B cell (primary cell): ENCODE measurements around the gene KMT2A. TPM values are rescaled to one million over a fixed set of nuclear protein-coding genes. Genes with fewer than 3 reads are reported as not detected.
A peak's percentile ranks its signal among the peaks of the same experiment; 100 is the strongest.
"Not testable (repeated sequence)": the region's sequence is repeated elsewhere in the genome, so short reads cannot be mapped to it uniquely, and the experiment has no call there.

ENCODE experiments used
- ATAC-seq: fragments of 200-7000 bp; cut with Tn5 transposase; one replicate; pipeline ENCODE4 v1.10.0; 2021; ENCODE audit warnings: low read depth, mild to moderate bottlenecking, moderate number of reproducible peaks, moderate library complexity
- CTCF ChIA-PET: fragments of 350-600 bp; sonication (Branson Sonifier 250); formaldehyde crosslinking; loops from one replicate; lab custom pipeline; 2021; ENCODE audit warnings: antibody characterized with exemption, inconsistent platforms; lab: Charles Lee
- POLR2A ChIA-PET: fragments of 350-600 bp; sonication (Branson Sonifier 250); formaldehyde crosslinking; loops from one replicate; lab custom pipeline; 2021; ENCODE audit warnings: antibody characterized with exemption; lab: Charles Lee
- DNase-seq: peaks from one replicate; pipeline ENCODE4 v3.0.0; 2013
- H2AFZ ChIP-seq: 2 replicates; pipeline ENCODE4 v1.6.1; 2012; ENCODE audit warnings: mild to moderate bottlenecking, low read depth, low read length; ENCODE audit not compliant: insufficient read depth, poor library complexity, severe bottlenecking
- H3K27ac ChIP-seq, 2 donors: 1 replicate in 1 of 2; 2 replicates in 1 of 2; pipeline ENCODE4 v1.5.1; 2012 to 2013; ENCODE audit warnings: low read length in 2 of 2, mild to moderate bottlenecking in 2 of 2, moderate library complexity in 1 of 2
- H3K27me3 ChIP-seq, 4 experiments: fragments of 200-600 bp in 1 of 4; sonication (generic) in 1 of 4; replicated peaks in 1 of 4; 1 replicate in 2 of 4; 2 replicates in 2 of 4; pipeline versions ENCODE4 v1.6.1 to v1.7.0; 2013 to 2016; ENCODE audit warnings: low read length in 3 of 4, mild to moderate bottlenecking in 2 of 4, mixed read lengths in 1 of 4, moderate library complexity in 1 of 4; ENCODE audit not compliant: insufficient read depth in 4 of 4, control insufficient read depth in 3 of 4; ENCODE audit errors: control extremely low read depth in 1 of 4
- H3K36me3 ChIP-seq, 2 experiments: replicated peaks in 1 of 2; 1 replicate in 1 of 2; 2 replicates in 1 of 2; pipeline versions ENCODE4 v1.6.1 to v1.7.1; 2013; ENCODE audit warnings: low read length in 1 of 2; ENCODE audit not compliant: insufficient read depth in 2 of 2, control insufficient read depth in 1 of 2; ENCODE audit errors: control extremely low read depth in 1 of 2, extremely low read depth in 1 of 2
- H3K4me1 ChIP-seq, 2 donors: fragments of 200-600 bp in 1 of 2; sonication (generic) in 1 of 2; 1 replicate in 1 of 2; 2 replicates in 1 of 2; pipeline versions ENCODE4 v1.5.1 to v1.6.1; 2013 to 2017; ENCODE audit warnings: low read length in 2 of 2; ENCODE audit not compliant: control insufficient read depth in 2 of 2, insufficient read depth in 2 of 2
- H3K4me2 ChIP-seq: replicated peaks from 2 replicates; pipeline ENCODE3; 2012; ENCODE audit warnings: mild to moderate bottlenecking, low read depth, low read length; ENCODE audit not compliant: poor library complexity, severe bottlenecking
- H3K4me3 ChIP-seq, 5 experiments: fragments of 200-600 bp in 1 of 5; sonication (generic) in 1 of 5; 1 replicate in 3 of 5; 2 replicates in 2 of 5; pipeline versions ENCODE4 v1.5.1 to v1.7.0; 2011 to 2016; ENCODE audit warnings: low read length in 4 of 5, mild to moderate bottlenecking in 4 of 5, low read depth in 2 of 5, control low read depth in 1 of 5, moderate library complexity in 1 of 5; ENCODE audit not compliant: insufficient read depth in 1 of 5; ENCODE audit errors: control extremely low read depth in 1 of 5, extremely low read depth in 1 of 5
- H3K79me2 ChIP-seq: fragments of 200-600 bp; sonication (generic); one replicate; pipeline ENCODE4 v1.6.0; 2016; ENCODE audit warnings: low read length; ENCODE audit not compliant: control insufficient read depth, insufficient read depth
- H3K9ac ChIP-seq: fragments of 200-600 bp; sonication (generic); 2 replicates; pipeline ENCODE4 v1.6.1; 2017; ENCODE audit warnings: mild to moderate bottlenecking, low read length, moderate library complexity
- H3K9me3 ChIP-seq, 3 donors: one replicate each; pipeline versions ENCODE4 v1.6.1 to v1.7.1; 2013; ENCODE audit warnings: low read length in 2 of 3; ENCODE audit not compliant: control insufficient read depth in 2 of 3, insufficient read depth in 1 of 3; ENCODE audit errors: control extremely low read depth in 1 of 3
- H4K20me1 ChIP-seq: 2 replicates; pipeline ENCODE4 v1.6.0; 2012; ENCODE audit warnings: mild to moderate bottlenecking, low read length; ENCODE audit not compliant: insufficient read depth, control insufficient read depth, poor library complexity, severe bottlenecking
- H3K27ac Mint-ChIP-seq: one replicate; pipeline ENCODE4 v1.8.0; 2021; ENCODE audit warnings: mixed read lengths
- H3K27me3 Mint-ChIP-seq: one replicate; pipeline ENCODE4 v1.8.0; 2021; ENCODE audit warnings: mixed read lengths
- H3K4me1 Mint-ChIP-seq: one replicate; pipeline ENCODE4 v1.8.0; 2021; ENCODE audit warnings: mixed read lengths
- H3K4me3 Mint-ChIP-seq: one replicate; pipeline ENCODE4 v1.8.0; 2021; ENCODE audit warnings: mixed read lengths
- H3K9me3 Mint-ChIP-seq: one replicate; pipeline ENCODE4 v1.8.0; 2022; ENCODE audit warnings: mixed read lengths; ENCODE audit not compliant: insufficient read depth
- EZH2 ChIP-seq: IDR thresholded peaks from 2 replicates; pipeline ENCODE4 v1.6.1; 2012; ENCODE audit warnings: borderline replicate concordance, low read depth, mild to moderate bottlenecking, moderate library complexity, low read length; ENCODE audit not compliant: insufficient read depth, poor library complexity, severe bottlenecking
- WGBS: methylation state at CpG from one replicate; pipeline ENCODE4 v1.1.5; 2013; ENCODE audit warnings: missing lambda C conversion rate; ENCODE audit not compliant: insufficient coverage; 5-methylcytosine and 5-hydroxymethylcytosine counted together
- intact Hi-C: fragments of 100-400 bp; cut with micrococcal nuclease; formaldehyde crosslinking; loops from one replicate; pipeline ENCODE4 v1.10.0; 2022
- polyA plus RNA-seq: library from polyadenylated mRNA; depleted of rRNA; stranded (reverse); fragments of >200 nt; gene quantifications from 2 replicates; pipeline ENCODE4 v1.2.3, GENCODE V29; 2012
- total RNA-seq, 2 donors: library from RNA; stranded (reverse); fragments of 120-200 nt in 1 of 2; gene quantifications; 1 replicate in 1 of 2; 2 replicates in 1 of 2; pipeline versions ENCODE4 v1.2.3 to v1.2.4, GENCODE V29; 2013 to 2022
- TF ChIP-seq, protein P1 (sequence below): fragments of 200-600 bp; IDR thresholded peaks from one replicate; pipeline ENCODE4 v1.8.0; 2022; ENCODE audit warnings: antibody characterized with exemption, mild to moderate bottlenecking

Gene KMT2A
- total and polyA plus RNA-seq, 2 donors (not counting 1 experiment from before 2014, with no cell fraction given) = 32.1 to 175 TPM

DNA sequence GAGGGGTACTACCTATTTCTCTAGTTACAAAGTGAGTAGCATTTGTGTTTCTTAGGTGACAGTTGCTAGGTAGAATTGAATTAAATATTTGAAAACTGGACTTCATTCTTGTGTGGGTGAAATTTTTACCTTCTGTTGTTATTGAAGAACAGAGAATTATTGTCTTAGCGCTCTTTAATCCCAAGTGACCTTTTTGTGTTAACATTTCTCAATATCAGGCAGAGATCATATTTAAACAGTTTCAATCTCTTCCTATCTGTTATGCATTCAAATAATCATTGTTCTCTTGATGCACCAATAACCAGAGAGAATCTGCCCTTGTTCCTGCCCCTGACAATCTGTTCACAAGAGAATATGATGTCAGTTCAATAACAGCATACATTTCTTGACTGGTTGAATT is 14.2 kb downstream of the KMT2A start:
- no CpG with 5 or more reads among the region's 1 CpG for WGBS
- POLR2A ChIA-PET = interaction anchor here (0.7 kb wide), 1 partner anchor 12 kb away, joined by 8 read pairs; no protein-coding TSS in a partner anchor
- H3K27ac ChIP-seq = peak overlapping the region in 1 of 2 donors; percentile 0
- no peak overlapping the region for H2AFZ ChIP-seq
- H3K9ac ChIP-seq = no peak overlapping the region
- peaks cover 100% of the 10 kb centered on the region for H3K79me2 ChIP-seq
- CTCF ChIA-PET = no interaction called here
- H3K36me3 ChIP-seq = peaks cover 0 to 14% of the 10 kb centered on the region in 2 experiments
- H3K4me1 ChIP-seq = peaks cover 2 to 4% of the 10 kb centered on the region in 2 donors
- ATAC-seq (no peak), DNase-seq (no peak)
- Mint-ChIP-seq H3K27me3 (no peaks in the 10 kb centered on the region), H3K9me3 (no peaks in the 10 kb centered on the region), H3K27ac (no peak overlapping the region), H3K4me3 (no peak overlapping the region), H3K4me1 (peaks cover 52% of the 10 kb centered on the region)
- H3K9me3 ChIP-seq = no peaks in the 10 kb centered on the region
- TF ChIP-seq, protein P1, sequence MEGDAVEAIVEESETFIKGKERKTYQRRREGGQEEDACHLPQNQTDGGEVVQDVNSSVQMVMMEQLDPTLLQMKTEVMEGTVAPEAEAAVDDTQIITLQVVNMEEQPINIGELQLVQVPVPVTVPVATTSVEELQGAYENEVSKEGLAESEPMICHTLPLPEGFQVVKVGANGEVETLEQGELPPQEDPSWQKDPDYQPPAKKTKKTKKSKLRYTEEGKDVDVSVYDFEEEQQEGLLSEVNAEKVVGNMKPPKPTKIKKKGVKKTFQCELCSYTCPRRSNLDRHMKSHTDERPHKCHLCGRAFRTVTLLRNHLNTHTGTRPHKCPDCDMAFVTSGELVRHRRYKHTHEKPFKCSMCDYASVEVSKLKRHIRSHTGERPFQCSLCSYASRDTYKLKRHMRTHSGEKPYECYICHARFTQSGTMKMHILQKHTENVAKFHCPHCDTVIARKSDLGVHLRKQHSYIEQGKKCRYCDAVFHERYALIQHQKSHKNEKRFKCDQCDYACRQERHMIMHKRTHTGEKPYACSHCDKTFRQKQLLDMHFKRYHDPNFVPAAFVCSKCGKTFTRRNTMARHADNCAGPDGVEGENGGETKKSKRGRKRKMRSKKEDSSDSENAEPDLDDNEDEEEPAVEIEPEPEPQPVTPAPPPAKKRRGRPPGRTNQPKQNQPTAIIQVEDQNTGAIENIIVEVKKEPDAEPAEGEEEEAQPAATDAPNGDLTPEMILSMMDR = no peak
- no peak for TF ChIP-seq EZH2
- H3K4me3 ChIP-seq = no peak overlapping the region
- peaks cover 92% of the 10 kb centered on the region for H4K20me1 ChIP-seq
- intact Hi-C loops = no loop called here
- no peak overlapping the region for H3K4me2 ChIP-seq
- H3K27me3 ChIP-seq = no peaks in the 10 kb centered on the region

DNA sequence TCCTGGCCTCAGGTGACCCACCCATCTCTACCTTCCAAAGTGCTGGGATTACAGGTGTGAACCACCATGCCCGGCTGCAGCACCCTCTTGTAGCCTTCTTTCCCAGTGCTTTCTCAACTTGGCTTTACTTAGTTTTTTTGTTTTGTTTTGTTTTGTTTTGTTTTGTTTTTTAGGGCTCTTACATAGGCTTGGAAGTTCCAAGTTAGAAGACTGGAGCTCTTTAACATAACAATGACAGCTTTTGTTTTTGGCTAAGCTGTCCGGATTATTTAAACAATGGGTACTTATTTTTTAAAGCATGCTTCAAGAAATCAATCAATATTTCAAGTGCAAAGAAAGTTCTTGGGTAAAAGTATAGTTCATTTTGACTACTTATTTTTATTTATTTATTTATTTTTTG is 25.9 kb downstream of the KMT2A start:
- Histone ChIP-seq H2AFZ (no peak overlapping the region), H3K4me1 (no peaks in the 10 kb centered on the region), H3K4me2 (no peak overlapping the region), H3K27ac (no peak overlapping the region), H4K20me1 (peaks cover 92% of the 10 kb centered on the region), H3K9ac (no peak overlapping the region), H3K79me2 (peaks cover 98% of the 10 kb centered on the region), H3K27me3 (no peaks in the 10 kb centered on the region), H3K36me3 (no peaks in the 10 kb centered on the region), H3K9me3 (no peaks in the 10 kb centered on the region), H3K4me3 (no peak overlapping the region)
- DNase-seq (no peak), ATAC-seq (no peak)
- Mint-ChIP-seq H3K27me3 (no peaks in the 10 kb centered on the region), H3K4me3 (no peak overlapping the region), H3K4me1 (peaks cover 17% of the 10 kb centered on the region), H3K27ac (no peak overlapping the region), H3K9me3 (no peaks in the 10 kb centered on the region)
- ChIA-PET POLR2A (interaction anchor here (0.5 kb wide), 1 partner anchor 11 kb away, joined by 8 read pairs; no protein-coding TSS in a partner anchor), CTCF (interaction anchor here (0.8 to 1.1 kb wide), 2 partner anchors 24 to 264 kb away, joined by 3 read pairs; no protein-coding TSS in a partner anchor)
- intact Hi-C loops = no loop called here
- no peak for TF ChIP-seq EZH2
- TF ChIP-seq, protein P1 = no peak
- no CpG with 5 or more reads among the region's 2 CpGs for WGBS

DNA sequence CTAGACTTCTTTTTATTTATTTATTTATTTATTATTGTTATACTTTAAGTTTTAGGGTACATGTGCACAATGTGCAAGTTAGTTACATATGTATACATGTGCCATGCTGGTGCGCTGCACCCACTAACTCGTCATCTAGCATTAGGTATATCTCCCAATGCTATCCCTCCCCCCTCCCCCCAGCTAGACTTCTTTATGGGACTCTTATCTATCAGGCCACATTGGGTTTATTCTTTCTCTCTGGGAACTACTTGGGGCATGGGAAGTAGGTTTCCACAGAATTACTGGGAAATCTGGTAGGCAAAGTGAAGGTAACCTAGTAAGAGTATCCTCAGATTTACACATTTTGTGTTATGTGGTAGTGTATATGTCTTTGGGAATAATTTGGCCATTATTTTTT is 32.7 kb downstream of the KMT2A start:
- Histone ChIP-seq H3K36me3 (peaks cover 4 to 41% of the 10 kb centered on the region in 2 experiments), H3K79me2 (peaks cover 67% of the 10 kb centered on the region), H4K20me1 (peaks cover 76% of the 10 kb centered on the region)
- H3K27ac ChIP-seq, H3K9me3 Mint-ChIP-seq, H3K4me3 Mint-ChIP-seq, H3K27me3 Mint-ChIP-seq, H2AFZ ChIP-seq, ATAC-seq, intact Hi-C loops, H3K4me1 Mint-ChIP-seq, H3K27ac Mint-ChIP-seq, H3K4me1 ChIP-seq, H3K4me2 ChIP-seq, H3K9me3 ChIP-seq, POLR2A ChIA-PET, H3K27me3 ChIP-seq, H3K9ac ChIP-seq, DNase-seq, H3K4me3 ChIP-seq: not testable (repeated sequence)
- no CpG with 5 or more reads among the region's 2 CpGs for WGBS
- CTCF ChIA-PET = interaction anchor here (1.1 kb wide), 1 partner anchor 30 kb away, joined by 4 read pairs; no protein-coding TSS in a partner anchor
